NCI-H2081 (cell line): Measurements from ENCODE around the gene SYF2.

Experiments used
- DNase-seq, 2 experiments: peaks; one replicate each; lab custom pipeline; 2025; lab: John Stamatoyannopoulos, UW

SYF2 gene

DNA sequence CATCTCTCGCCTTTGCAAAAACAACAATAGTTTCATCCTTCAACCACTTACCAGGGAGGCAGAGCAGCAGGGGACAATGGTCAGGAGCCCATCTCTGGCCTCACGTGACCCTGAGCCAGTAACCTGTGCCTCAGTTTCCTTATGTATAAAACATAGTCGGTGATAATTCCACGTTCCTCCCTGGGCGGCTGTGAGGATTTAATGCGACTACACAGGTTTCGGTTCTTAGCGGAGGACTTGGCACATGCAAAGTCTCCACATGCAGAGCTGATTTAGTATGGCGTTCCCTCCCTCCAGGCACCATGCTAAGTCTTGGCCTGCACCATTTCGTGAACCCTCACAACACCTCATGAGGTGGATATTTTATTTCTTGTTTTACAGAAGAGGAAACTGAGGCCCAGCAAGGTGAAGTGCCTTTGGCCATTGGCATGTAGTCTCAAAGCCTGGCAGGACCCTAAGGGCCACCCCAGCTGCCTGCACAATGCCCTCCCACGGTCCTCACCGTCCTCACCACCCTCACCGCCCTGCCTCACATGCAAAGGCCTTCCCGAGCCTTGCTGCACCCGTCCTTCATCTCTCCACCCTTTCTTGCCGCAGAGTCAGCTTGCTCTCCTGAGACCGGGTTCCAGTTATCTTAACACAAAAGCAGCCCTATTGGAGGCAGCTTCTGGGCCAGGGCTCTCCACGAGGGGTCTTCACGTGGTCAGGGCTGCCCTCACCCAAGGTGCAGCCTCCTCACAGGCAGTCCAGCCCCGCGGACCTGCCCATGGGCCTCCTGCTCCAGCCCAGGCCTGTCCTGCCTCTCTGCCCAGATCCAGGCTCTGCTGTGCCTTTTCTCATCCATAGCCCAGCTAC is 48.9 kb downstream of the SYF2 start:
- DNase-seq, result no peak

DNA sequence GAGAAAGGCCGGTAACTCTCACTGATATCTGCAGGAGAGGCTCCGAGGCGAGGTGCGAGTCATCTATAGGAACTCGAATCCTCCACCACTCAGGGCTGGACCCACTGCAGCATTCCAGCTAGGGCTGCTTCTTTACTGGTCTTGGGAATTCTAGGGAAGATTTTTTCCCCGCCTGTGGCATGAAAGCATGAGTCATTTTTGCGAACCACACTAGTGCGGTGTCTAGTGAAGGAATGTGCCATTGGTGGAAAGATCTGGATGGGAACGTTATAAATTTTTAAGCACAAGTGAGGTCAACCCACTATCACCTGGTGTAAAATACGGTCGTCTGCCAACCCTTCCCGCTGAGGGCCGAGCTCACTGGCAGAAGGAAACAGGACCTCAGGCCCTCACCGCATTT is 49.7 kb downstream of the SYF2 start:
- no peak for DNase-seq

DNA sequence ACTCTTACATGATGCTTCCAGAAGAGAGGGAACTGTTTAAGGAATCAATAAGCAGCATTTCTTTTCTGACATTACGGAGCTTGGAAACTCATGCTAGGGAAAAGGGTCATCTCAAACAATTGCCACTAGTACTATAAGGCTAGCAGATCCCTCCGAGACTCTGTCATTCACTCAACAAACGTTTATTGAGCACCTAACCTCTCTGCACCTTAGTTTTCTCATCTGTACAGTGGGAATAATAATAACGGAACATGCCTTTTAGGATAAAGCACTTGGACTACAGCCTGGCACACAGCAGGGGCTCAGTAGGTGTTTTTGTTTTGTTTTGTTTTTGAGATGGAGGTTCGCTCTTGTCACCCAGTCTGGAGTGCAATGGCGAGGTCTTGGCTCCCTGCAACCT is 51.3 kb downstream of the SYF2 start:
- no peak for DNase-seq

DNA sequence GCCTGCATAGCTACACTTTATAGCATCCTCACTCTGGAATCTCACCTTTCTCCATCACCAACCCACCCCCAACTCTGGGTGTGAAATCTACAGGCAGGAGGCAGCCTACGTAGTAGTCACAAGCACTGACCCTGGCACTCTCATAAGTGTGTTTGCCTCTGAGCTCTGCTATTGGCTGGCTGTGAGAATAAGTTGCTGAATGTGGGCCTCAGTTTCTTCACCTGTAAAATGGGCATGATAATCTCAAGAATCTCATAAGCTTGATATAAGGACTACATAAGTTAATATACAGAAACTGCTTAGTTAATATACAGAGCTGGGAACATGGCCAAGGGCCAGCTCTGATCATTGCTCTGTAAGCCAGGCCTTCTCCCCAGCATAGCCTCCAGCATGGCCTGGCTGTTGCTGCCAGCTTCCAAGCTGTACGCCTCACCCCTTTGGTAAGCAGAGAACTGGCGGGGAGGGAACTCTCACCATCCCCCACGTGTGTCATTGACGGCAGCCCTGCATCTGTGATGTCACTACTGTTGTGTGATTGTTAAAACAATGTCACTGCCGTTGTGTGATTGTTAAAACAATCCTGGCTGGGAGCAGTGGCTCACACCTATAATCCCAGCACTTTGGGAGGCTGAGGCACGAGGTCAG is 53.3 kb downstream of the SYF2 start:
- no peak for DNase-seq

DNA sequence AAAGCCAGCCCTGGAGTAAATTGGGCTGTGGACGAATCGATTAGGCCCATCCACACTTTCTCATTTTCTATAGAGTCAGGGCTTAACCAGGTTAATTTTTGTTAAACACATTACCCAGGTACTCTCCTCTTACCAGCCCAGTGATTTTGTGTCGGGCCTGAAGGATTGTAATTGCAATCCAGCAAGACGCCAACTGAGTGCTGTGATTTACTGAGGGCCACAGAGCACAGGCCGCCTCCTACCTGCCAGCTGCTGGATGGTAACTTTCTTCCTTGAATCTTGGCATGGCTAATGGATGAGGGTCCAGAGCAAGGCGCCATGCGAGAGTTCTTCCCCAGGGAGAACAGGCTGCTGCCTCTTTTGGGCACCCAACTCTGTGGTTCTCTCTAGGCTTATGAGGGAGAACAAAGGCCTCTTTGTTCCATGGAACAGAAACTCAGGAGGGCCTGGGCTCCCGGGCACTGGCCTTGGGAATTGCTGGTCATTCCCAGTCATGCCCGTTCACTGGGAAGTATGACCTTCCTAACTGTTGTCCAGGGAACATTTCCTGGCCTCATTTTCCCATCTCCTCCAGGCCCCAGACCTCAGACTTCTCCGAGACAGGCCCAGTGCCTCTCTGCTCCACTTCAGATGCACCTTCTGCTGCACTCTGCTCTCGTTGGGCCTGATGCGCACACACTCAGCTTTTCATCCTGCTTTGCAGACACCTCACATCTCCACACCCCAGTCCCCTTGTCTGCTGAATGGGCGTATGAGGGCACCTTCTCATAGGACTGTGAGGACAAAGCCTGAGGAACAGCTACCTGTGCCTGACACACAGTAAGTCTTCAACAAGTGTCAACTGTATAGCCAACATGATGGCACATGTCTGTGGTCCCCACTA is 57.3 kb downstream of the SYF2 start:
- no peak for DNase-seq

DNA sequence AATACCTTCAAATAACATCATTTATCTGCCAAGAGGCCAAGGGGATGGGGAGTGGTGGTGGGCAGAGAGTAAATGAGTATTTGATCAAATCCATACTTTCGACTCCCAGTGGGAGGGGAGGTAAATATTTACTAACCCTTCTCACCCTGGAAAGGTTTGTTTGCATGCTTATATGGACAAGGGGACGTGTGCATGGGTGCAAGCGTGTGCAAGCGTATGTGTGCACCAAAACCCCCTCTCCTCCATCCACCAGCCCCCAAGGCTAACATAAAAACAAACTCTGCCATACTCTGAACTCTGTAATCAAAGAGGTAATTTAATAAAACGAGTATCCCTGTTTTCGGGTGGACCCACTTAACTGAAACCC is 58.0 kb downstream of the SYF2 start:
- DNase-seq, result no peak

DNA sequence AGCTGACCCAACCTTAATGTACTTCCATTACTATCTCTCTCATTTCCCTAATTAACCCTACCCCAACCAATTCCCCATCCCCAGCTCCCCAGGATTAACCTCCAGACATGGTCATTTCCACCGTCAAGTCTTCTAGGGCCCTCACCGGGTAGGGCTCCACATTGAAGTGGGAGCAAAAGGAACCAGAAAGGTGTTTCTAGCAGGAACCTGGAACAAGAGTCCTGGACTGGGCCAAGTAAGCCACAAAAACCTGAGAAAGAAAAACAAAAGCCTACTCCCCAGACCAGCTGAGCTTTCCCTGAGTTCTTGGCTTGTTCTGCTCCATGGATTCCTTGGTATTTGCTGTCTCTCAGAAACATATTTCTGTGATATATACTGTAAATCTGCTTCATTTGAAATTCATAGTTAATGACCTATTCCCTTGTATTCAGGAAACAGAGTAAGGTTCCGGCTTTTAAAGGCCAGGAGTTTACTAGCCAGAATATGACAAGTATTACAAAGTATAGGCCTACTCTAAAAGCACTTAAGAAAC is 58.4 kb downstream of the SYF2 start:
- DNase-seq, result no peak
